ENCODE data around the gene NAA25. TPM values are rescaled to one million over a fixed set of nuclear protein-coding genes. Genes with fewer than 3 reads are reported as not detected.

The NAA25 gene
- total and polyA plus RNA-seq, 9 of the 15 experiments (the other 6 are each of a cell fraction or from before 2014, with no cell fraction given): 26.6 to 59.6 (median 48.9) TPM

DNA sequence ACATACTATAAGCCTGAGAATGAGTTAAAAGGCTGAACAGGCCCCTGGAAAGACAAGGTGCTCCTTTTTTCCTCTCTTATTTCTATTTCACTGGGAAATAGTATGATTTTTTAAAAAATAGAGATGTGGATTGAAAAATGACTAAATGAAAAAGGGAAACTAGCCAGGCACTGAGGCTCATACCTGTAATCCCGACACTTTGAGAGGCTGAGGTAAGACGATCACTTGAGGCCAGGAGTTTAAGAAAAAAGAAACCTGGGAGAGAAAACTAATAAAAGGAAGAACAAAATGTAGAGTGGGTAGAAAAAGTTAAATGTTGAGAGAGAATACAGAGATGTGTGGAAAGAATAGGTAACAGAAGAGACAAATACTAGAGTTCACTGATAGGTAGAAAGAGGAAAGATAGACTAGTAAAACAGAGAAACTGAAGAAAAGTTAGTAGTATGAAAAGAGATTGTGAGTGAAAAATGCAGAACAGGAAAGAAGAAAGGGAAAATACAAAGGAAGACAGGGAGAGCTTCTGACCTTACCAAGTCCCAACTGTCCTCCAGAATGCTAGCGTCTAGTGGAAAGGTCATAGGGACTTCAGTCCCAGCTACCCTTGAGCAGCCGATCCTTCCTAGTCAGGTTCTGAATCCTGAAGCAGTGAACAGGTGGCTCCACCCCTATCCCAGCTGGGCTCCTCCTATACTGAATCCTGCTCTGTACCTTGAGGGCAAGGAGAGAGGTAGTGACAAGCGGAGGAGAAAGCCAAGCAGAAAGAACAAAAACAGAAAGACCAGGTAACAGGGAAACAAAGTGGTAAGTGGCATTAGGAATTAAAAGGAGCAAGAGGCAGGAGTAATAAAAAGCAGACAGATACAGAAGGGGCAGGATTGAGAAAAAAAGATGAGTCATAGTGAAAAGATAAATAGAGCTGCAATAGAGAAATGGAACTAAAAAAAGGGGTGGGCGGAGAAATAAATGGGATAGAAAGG lies 102.9 kb downstream of the NAA25 start (continued):
- TF ChIP-seq MTA1 (IDR thresholded peaks at IDR 0.05; ENCODE audit: borderline replicate concordance) (no peak; the same call in none of the 2 replicates), RAD51 (IDR thresholded peaks at IDR 0.05; ENCODE audit: borderline replicate concordance, low read depth) (no peak), NR2F6 (CRISPR knock-in tag; IDR thresholded peaks at IDR 0.05) (no peak), PCBP1 (IDR thresholded peaks at IDR 0.05; ENCODE audit: low read depth, low read length, poor library complexity, severe bottlenecking) (no peak), ZNF175 (CRISPR knock-in tag; IDR thresholded peaks at IDR 0.05; ENCODE audit: low read depth) (no peak), ZNF121 (CRISPR knock-in tag; conservative IDR thresholded peaks at IDR 0.05) (no peak), NEUROD1 (IDR thresholded peaks at IDR 0.05; ENCODE audit: borderline replicate concordance, low read depth, low read length, partially characterized antibody) (no peak), ZNF696 (CRISPR knock-in tag; conservative IDR thresholded peaks at IDR 0.05) (no peak), HDAC2 (IDR thresholded peaks at IDR 0.05) (peak; percentile 68; the same call in 1 of the 2 replicates), KLF6 (CRISPR knock-in tag; IDR thresholded peaks at IDR 0.05; ENCODE audit: borderline replicate concordance) (no peak), SMARCE1 (IDR thresholded peaks at IDR 0.05) (peak; percentile 87), TEAD2 (tag; IDR thresholded peaks at IDR 0.05) (no peak), ZNF197 (CRISPR knock-in tag; IDR thresholded peaks at IDR 0.05; ENCODE audit: low read depth) (no peak), ZNF263 (CRISPR knock-in tag; IDR thresholded peaks at IDR 0.05; ENCODE audit: borderline replicate concordance) (no peak), LARP7 (IDR thresholded peaks at IDR 0.05) (peak; percentile 65; the same call in 1 of the 2 replicates), CEBPG (CRISPR knock-in tag; IDR thresholded peaks at IDR 0.05) (no peak), CEBPG (tag; conservative IDR thresholded peaks at IDR 0.05 in 1 of 2, IDR thresholded peaks at IDR 0.05 in 1 of 2) (no peak), ZNF586 (CRISPR knock-in tag; conservative IDR thresholded peaks at IDR 0.05) (no peak), RB1 (IDR thresholded peaks at IDR 0.05; ENCODE audit: low read depth) (no peak)
- TF ChIP-seq, protein P1, sequence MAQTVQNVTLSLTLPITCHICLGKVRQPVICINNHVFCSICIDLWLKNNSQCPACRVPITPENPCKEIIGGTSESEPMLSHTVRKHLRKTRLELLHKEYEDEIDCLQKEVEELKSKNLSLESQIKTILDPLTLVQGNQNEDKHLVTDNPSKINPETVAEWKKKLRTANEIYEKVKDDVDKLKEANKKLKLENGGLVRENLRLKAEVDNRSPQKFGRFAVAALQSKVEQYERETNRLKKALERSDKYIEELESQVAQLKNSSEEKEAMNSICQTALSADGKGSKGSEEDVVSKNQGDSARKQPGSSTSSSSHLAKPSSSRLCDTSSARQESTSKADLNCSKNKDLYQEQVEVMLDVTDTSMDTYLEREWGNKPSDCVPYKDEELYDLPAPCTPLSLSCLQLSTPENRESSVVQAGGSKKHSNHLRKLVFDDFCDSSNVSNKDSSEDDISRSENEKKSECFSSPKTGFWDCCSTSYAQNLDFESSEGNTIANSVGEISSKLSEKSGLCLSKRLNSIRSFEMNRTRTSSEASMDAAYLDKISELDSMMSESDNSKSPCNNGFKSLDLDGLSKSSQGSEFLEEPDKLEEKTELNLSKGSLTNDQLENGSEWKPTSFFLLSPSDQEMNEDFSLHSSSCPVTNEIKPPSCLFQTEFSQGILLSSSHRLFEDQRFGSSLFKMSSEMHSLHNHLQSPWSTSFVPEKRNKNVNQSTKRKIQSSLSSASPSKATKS (CRISPR knock-in tag; IDR thresholded peaks at IDR 0.05): no peak
- TF ChIP-seq, protein P2, sequence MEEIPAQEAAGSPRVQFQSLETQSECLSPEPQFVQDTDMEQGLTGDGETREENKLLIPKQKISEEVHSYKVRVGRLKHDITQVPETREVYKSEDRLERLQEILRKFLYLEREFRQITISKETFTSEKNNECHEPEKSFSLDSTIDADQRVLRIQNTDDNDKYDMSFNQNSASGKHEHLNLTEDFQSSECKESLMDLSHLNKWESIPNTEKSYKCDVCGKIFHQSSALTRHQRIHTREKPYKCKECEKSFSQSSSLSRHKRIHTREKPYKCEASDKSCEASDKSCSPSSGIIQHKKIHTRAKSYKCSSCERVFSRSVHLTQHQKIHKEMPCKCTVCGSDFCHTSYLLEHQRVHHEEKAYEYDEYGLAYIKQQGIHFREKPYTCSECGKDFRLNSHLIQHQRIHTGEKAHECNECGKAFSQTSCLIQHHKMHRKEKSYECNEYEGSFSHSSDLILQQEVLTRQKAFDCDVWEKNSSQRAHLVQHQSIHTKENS (CRISPR knock-in tag; IDR thresholded peaks at IDR 0.05): no peak
- TF ChIP-seq, protein P3, sequence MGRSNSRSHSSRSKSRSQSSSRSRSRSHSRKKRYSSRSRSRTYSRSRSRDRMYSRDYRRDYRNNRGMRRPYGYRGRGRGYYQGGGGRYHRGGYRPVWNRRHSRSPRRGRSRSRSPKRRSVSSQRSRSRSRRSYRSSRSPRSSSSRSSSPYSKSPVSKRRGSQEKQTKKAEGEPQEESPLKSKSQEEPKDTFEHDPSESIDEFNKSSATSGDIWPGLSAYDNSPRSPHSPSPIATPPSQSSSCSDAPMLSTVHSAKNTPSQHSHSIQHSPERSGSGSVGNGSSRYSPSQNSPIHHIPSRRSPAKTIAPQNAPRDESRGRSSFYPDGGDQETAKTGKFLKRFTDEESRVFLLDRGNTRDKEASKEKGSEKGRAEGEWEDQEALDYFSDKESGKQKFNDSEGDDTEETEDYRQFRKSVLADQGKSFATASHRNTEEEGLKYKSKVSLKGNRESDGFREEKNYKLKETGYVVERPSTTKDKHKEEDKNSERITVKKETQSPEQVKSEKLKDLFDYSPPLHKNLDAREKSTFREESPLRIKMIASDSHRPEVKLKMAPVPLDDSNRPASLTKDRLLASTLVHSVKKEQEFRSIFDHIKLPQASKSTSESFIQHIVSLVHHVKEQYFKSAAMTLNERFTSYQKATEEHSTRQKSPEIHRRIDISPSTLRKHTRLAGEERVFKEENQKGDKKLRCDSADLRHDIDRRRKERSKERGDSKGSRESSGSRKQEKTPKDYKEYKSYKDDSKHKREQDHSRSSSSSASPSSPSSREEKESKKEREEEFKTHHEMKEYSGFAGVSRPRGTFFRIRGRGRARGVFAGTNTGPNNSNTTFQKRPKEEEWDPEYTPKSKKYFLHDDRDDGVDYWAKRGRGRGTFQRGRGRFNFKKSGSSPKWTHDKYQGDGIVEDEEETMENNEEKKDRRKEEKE (IDR thresholded peaks at IDR 0.05; ENCODE audit: borderline replicate concordance in 1 of 2, control insufficient read depth in 1 of 2, low read depth in 2 of 2, low read length in 1 of 2): no peak
